Measurements from ENCODE around the gene AK1. TPM values are rescaled to one million over a fixed set of nuclear protein-coding genes. Genes with fewer than 3 reads are reported as not detected.

AK1 gene
- total and polyA plus RNA-seq, 2 donors (not counting 3 experiments of a cell fraction or from before 2014, with no cell fraction given) = 115 to 148 TPM

DNA sequence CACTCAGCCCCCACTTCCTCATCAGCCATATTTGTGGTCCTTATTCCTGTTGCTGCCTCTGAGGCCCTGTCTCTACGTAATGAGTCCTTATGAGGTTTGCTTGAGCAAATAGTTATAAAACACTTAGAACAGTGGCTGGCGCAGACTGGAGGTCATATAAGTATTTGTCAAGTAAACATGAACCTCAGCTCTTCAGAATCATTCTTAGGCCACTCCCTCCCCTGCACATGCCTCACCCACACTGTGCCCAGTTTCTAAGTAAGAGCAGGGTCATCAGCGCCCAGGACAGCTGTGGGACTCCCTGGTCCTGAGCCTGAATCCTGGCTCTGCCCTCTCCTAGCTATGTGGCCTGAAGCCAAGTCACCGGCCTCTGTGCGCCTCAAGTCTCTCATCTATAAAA lies 35.4 kb upstream of the AK1 start:
- intact Hi-C loops (cut with micrococcal nuclease) = loop anchor here (10.0 kb wide), 1 partner anchor 388 kb away; no protein-coding TSS in a partner anchor
- no peak for FAIRE-seq
- Histone ChIP-seq H3K9me1 (replicated peaks; ENCODE audit: control insufficient read depth, extremely low read depth, insufficient read depth, low read length) (no peaks in the 10 kb centered on the region), H3K4me1 (ENCODE audit: control insufficient read depth, extremely low read depth, insufficient read depth, low read length) (peaks cover 23% of the 10 kb centered on the region), H3K4me3 (replicated peaks in 1 of 3; ENCODE audit: insufficient read depth in 1 of 3, low read depth in 1 of 3, low read length in 3 of 3) (no peak overlapping the region), H3K9ac (replicated peaks; ENCODE audit: extremely low read depth, insufficient read depth, low read length) (no peak overlapping the region), H3K27me3 (ENCODE audit: control insufficient read depth in 2 of 2, insufficient read depth in 2 of 2, low read length in 2 of 2) (no peaks in the 10 kb centered on the region), H3K9me3 (replicated peaks; ENCODE audit: control insufficient read depth, insufficient read depth, low read length) (no peaks in the 10 kb centered on the region), H4K20me1 (replicated peaks; ENCODE audit: control insufficient read depth, extremely low read depth, insufficient read depth, low read length) (no peaks in the 10 kb centered on the region), H2AFZ (ENCODE audit: low read depth, low read length) (no peak overlapping the region), H3K27ac (ENCODE audit: insufficient read depth, low read depth, low read length) (no peak overlapping the region), H3K36me3 (ENCODE audit: control insufficient read depth in 2 of 2, extremely low read depth in 1 of 2, insufficient read depth in 2 of 2, low read length in 2 of 2) (peaks cover 0 to 24% of the 10 kb centered on the region in 2 experiments), H3K4me2 (ENCODE audit: insufficient read depth, low read length) (no peak overlapping the region), H3K79me2 (ENCODE audit: control insufficient read depth, insufficient read depth, low read length) (peaks cover 12% of the 10 kb centered on the region)
- ChIA-PET POLR2A (no interaction called here), CTCF (interaction anchor here (0.6 to 1.2 kb wide), 4 partner anchors 13 to 178 kb away, joined by 3 read pairs; partner anchors contain the start of gene TOR2A)
- dilution Hi-C loops (cut with MboI; ENCODE audit: extremely low pct_ligation_motif_present, low sequenced_read_pairs) = no loop called here
- TF ChIP-seq MYC (IDR thresholded peaks at IDR 0.05; ENCODE audit: low read depth, low read length) = no peak
- TF ChIP-seq POLR2AphosphoS5 (IDR thresholded peaks at IDR 0.05; ENCODE audit: insufficient read depth, low read depth, low read length) = no peak
- no peak for TF ChIP-seq CTCF (IDR thresholded peaks at IDR 0.05; ENCODE audit: extremely low read depth in 1 of 2, insufficient read depth in 1 of 2, low read depth in 1 of 2, low read length in 2 of 2)
- no peak for TF ChIP-seq EZH2 (IDR thresholded peaks at IDR 0.05; ENCODE audit: borderline replicate concordance, low read depth, low read length, severe bottlenecking)
- TF ChIP-seq POLR2A (IDR thresholded peaks at IDR 0.05; ENCODE audit: low read depth, low read length) = no peak
- no peak for TF ChIP-seq MAX (IDR thresholded peaks at IDR 0.05; ENCODE audit: insufficient read depth, insufficient read length)
- TF ChIP-seq FOS (IDR thresholded peaks at IDR 0.05; ENCODE audit: borderline replicate concordance, insufficient read depth, low read length) = no peak
- TF ChIP-seq JUN (IDR thresholded peaks at IDR 0.05; ENCODE audit: borderline replicate concordance, insufficient read depth, insufficient read length, low read depth) = no peak
- TF ChIP-seq GATA2 (IDR thresholded peaks at IDR 0.05; ENCODE audit: insufficient read depth, insufficient read length, low read depth, low read length) = no peak
- no peak for DNase-seq (ENCODE audit: low read depth, low spot score)
- BruUV-seq (replicated peaks) = no TSS peak

All from endothelial cell of umbilical vein (primary cell).